HG02943 (cell line): ENCODE results near the gene COLEC11.
"Not testable (repeated sequence)": the region's sequence is repeated elsewhere in the genome, so short reads cannot be mapped to it uniquely, and the experiment has no call there.

Experiments
- ATAC-seq: cut with Tn5 transposase; IDR thresholded peaks from one replicate; pipeline ENCODE4 v1.9.1; 2021; ENCODE audit warnings: mild to moderate bottlenecking, low read depth, moderate library complexity; ENCODE audit not compliant: unreplicated experiment

The COLEC11 gene

DNA sequence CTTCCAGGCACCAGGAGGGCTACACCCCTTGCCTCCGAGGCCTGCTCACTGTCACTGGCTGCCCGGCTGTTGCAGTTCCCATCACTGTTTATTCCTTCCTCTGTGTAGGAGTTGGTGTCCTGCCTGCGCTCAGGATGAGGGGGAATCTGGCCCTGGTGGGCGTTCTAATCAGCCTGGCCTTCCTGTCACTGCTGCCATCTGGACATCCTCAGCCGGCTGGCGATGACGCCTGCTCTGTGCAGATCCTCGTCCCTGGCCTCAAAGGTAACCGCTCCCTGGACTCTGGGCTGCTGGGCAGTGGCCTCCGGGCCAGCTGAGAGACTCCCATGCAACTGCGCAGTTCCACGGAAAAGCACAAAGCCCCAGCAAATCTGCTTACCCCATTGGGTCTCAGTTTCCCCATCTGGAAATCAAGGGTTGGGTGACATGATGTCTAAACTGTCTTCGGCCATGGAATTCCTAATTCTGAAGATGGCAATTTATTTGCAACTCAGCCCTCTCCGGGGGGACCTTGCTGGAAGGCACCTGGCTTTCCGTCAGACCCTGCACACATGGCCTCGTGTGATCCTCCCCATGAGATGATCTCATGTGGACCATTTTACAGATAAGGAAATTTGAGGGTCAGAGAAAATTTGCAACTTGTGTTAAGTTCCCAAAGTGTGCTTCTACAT lies 9.4 kb downstream of the COLEC11 start:
- ATAC-seq: no peak

DNA sequence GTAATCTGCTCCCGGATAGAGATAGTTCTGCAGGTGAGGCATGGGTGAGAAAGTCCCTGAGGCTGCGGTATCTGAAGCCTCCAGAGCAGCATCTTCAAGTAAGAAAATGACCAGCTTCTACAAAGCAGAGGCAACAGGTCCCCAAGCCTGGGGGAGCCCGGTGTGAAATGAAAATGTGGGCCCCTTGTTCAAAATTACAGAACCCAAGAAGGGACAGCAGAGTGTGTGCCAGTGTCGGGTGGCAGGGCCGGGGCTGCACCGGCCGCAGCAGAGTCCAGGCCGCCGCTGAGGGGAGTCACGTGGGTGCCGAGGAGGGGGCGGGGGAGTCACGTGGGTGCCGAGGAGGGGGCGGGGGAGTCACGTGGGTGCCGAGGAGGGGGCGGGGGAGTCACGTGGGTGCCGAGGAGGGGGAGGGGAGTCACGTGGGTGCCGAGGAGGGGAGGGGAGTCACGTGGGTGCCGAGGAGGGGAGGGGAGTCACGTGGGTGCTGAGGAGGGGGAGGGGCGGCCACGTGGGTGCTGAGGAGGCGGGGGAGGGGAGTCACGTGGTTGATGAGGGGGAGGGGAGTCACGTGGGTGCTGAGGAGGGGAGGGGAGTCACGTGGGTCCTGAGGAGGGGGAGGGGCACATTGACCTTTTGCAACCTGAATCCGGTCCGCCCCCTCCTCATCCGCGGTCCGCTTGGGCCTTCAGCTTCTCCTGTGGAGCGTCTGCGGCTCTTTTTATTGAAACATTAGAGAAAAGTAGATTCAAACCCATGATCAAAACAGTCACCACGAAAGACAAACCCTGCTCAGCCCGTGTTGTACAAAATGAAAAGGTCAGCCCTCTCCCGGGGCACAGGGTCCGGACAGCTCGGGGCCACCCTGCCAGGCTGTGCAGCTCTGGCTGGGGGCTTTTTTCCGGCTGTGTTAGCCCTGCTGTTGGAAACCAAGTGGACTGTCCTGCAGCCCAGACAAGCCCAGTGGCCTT lies 10.4 kb downstream of the COLEC11 start:
- ATAC-seq: no peak

- ATAC-seq: no peak
These were observed 11.1 kb downstream of the COLEC11 start for GRCh38 chr2:3606028-3606369.

GRCh38 chr2:3606370-3607201 lies 11.7 kb downstream of the COLEC11 start:
- no peak for ATAC-seq

DNA sequence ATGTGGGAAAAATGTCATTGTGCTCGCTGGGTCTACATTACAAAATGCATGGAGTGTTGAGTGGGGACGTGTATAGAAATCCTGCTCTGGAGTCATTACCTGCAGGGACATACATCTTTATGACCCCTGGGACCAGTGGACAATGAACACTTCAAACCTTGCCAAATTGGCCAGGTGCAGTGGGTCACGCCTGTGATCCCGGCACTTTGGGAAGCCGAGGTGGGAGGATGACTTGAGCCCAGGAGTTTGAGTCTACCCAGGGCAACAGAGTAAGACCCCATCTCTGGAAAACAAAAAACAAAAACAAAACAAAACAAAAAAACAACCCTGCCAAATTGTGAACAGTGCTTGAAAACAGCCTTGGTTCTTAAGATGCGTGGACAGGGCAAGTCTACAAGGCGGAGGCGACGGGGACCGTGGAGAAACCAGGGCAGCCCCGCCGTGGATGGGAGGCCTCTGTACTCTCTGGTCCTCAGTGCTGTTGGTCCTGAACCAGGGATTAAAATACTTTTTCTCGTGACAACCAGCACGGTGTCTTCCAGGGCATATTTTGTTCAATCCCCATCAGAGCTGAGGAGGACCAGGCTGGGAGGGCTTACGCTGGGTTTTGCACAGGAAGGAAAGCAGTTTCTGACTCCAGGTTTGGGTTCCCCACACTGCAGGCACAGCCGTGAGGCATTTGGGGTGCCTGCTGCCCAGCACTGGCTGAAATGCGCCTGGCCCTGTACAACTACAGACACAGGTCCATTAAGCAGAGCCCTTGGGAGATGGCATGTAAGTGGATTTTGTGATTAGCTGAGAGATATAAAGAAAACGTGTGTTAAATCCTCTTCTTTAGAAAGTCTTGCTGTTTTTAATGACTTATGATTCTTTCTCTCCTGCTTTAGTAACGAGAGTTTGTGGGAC lies 13.7 kb downstream of the COLEC11 start:
- ATAC-seq: no peak

DNA sequence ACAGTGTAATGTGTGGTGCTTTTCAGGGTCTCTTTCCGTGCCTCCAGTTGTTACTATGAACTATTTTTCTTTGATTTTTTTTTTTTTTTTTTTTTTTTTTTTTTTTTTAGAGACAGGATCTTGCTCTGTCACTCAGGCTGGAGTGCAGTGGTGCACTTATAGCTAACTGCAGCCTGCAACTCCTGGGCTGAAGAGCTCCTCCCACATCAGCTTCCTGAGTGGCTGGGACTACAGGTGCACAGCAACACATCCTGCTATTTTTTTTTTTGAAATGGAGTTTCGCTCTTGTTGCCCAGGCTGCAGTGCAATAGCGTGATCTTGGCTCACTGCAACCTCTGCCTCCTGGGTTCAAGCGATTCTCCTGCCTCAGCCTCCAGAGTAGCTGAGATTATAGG lies 14.4 kb downstream of the COLEC11 start:
- not testable (repeated sequence) for ATAC-seq

DNA sequence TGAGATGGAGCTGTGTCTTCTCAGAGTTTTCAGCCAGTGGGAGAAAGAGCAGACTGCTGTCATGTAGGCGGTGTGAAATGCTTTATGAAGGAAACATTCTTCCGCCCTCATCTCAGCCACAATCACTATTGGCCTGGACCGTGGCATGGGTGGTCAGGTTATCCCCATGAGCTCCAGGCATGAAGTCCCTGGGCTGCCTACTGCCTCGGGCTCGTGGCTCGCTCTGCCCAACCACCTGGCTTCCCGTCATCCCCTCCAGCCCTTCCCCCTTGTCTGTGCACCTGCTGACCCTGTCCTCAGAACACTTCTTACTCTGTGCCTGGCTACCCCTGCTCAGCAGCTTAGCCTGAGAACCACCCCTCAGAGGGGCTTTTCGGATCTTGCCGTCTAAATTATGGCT lies 15.5 kb downstream of the COLEC11 start:
- ATAC-seq: no peak

DNA sequence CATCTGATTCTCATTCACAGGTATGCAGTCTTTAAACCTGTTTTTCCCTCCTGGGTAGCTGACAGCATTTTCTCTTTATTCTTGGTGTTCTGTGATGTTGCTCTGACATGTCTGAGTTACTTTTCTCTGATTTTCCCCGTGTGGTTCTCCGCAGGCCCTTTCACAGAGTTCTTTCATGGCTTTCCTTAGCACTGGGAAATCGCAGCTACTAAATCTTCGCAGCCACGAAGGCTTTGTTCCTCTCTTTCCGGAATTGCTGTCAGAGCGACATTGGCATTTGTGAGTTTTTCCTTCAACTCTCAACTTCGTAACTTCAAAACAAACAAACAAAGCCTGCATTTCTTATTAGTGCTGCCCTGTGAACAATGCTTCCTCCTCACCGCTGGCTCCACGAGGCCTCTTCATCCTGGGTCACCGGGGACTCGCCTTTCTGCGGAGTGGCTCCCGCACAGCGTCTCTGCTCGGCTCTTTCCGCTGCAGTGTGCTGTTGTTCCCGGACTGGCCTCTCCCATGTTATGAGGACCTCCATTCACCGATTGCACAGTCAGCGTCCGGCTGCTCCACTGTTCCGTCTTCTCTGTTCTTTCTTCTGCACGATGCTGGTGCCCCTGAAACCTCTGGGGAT lies 16.1 kb downstream of the COLEC11 start:
- ATAC-seq: no peak

DNA sequence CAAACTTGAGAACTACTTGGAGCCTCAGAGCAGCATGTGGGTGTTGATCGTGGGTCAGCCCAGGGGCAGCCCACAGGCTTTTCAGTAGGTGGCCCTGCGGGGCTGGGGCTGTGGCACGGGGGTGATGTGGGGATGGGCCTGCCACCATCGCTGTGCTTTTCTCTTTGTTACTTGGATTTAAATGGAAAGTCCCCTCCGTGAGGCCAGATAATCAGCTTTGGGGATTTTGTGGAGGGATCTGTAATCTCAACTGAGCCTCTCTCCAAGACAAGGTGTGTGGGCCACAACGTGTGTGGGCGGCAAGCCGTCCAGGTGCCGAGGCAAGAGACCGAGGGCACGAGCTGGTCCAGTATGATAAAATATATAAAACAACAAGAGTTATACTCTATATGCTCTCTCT lies 16.7 kb downstream of the COLEC11 start:
- ATAC-seq: no peak

DNA sequence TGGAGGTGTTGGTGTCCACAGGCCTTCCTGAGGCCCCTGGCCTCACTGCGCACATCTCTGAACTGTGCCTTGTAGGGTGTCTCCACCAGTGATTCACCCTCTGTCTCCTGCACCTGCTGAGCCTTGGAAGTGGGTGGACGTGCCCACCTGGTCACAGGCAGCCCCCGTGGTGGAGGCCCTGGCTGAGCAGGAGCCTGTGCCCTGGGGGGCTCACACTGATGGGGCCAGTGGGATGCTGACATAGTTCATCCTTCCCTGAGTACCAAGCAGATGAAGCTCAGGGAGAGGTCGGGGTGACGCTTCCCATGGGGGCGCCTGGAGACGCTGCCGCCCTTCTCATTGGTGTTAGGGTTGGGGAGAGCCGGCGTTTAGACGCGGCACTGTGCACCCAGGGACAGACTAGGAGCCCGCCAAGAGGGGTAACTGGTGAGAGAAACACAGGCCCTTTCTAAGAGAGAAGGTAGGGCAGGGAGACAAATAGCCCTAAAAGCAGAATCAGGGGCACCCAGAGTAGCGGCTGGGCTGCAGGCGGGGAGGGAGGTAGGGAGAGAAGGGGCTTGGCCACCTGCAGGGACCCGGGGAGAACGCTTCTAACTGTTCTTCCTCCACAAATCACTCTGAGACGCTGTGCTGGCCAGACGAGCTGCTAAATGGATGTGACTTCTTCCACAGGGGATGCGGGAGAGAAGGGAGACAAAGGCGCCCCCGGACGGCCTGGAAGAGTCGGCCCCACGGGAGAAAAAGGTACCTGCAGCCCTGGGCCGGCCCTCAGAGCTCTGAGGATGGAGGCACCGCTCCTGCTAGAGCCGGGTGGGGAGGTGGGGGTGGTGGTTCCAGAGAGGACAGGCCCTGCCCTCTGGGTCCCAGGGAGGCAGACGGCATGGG lies 18.0 kb downstream of the COLEC11 start:
- ATAC-seq: no peak

DNA sequence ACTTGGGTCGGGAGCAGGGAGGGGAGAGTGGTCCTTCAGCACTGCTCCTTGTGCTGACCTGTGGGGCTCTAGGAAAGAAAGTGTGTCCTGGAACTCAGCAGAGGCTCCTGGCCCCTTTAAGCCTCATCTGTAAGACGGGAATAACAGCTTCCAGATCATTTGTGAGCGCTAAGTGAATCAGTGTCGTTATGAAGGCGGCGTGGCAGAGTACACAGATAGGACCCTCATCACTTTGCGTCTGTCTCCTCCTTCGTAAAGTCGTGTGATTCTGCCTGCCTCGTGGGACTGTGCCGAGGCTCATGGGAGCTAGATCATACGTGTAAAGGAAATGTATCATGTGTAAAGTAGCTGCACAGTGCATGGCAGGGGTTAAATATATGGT lies 18.6 kb downstream of the COLEC11 start:
- no peak for ATAC-seq

DNA sequence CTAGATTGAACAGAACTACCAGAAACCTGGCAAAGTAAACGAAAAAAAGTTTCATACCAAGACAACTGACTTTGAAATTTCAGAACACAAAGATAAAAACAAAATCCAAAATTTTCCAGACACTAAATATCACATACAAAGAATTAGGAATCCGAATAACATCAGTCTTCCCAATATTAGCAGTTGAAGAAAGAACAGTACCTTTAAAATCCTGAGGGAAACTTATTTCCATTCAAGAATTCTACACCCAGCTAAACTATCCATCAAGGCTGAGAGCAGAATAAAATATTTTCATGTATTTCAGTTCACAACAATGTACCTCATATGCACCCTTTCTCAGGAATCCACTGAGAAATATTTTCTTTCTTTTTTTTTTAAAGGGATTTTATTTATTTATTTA lies 19.8 kb downstream of the COLEC11 start:
- not testable (repeated sequence) for ATAC-seq

DNA sequence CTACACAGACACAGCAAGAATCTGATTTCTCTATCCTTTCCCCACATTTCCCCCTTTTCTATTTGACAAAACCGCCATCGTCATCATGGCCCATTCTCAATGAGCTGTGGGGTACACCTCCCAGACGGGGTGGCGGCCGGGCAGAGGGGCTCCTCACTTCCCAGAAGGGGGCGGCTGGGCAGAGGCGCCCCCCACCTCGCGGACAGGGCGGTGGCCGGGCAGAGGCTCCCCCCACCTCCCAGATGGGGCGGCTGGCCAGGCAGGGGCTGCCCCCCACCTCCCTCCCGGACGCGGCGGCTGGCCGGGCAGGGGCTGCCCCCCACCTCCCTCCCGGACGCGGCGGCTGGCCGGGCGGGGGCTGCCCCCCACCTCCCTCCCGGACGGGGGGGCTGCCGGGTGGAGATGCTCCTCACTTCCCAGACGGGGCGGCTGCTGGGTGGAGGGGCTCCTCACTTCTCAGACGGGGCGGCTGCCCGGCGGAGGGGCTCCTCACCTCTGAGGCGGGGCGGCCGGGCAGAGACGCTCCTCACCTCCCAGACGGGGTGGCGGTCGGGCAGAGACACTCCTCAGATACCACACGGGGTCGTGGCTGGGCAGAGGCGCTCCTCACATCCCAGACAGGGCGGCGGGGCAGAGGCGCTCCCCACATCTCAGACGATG lies 20.8 kb downstream of the COLEC11 start:
- ATAC-seq: not testable (repeated sequence)

DNA sequence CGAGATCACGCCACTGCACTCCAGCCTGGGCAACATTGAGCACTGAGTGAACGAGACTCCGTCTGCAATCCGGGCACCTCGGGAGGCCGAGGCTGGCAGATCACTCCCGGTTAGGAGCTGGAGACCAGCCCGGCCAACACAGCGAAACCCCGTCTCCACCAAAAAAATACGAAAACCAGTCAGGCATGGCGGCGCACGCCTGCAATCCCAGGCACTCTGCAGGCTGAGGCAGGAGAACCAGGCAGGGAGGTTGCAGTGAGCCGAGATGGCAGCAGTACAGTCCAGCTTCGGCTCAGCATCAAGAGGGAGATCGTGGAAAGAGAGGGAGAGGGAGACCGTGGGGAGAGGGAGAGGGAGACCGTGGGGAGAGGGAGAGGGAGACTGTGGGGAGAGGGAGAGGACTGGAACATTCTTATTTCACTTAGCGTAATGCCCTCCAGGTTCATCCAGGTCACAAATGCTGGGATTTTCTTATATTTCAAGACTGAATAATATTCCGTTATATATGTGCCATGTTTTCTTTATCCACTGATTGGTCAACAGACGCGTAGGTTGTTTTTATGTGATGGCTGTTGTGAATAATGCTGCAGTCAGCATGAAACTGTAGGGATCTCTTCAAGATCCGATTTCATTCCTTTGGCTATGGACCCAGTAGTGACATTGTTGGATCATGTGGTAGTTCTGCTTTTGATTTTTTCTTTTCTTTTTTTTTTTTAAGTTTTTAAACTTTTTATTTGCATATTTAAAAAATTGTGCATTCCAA lies 21.7 kb downstream of the COLEC11 start:
- ATAC-seq: not testable (repeated sequence)

DNA sequence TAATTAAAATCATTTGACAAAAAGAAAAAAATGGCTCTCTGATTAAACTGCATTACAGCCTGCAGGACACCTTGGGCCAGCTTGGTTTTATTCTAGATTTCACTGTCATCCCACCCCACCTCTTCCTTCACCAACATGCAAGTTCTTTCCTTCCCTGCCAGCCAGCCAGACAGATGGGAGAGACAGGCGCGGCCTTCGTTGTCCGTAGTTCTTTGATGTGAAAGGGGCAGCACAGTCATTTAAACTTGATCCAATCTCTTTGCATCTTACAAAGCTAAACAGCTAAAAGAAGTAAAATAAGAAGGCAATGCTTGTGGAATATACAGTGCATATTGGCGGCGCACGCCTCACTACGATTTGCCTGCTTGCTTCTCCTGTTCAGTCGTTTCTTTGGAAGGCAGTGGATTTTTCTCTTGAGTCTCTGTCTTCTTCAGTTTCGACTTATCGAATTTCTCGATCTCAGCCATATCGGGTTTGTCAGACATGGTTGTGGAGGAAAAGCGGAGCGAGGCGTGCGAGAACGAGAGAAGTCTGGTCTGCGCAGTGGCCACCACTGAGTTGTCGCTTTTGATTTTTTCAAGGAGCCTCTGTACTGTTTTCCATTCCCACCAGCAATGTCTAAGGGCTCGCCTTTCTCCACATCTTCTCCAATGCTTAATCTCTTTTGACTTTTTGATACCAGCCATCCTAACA lies 22.4 kb downstream of the COLEC11 start:
- ATAC-seq: no peak

- ATAC-seq: no peak
These were observed 23.5 kb downstream of the COLEC11 start for GRCh38 chr2:3618367-3618766.

GRCh38 chr2:3619033-3619432 lies 24.1 kb downstream of the COLEC11 start:
- no peak for ATAC-seq
